Mammary epithelial cell (primary cell): ENCODE results near the gene OVOL3.

Experiments
- EZH2 ChIP-seq: IDR thresholded peaks from 2 replicates; pipeline ENCODE4 v1.6.1; 2012; ENCODE audit warnings: low read length, inconsistent platforms, borderline replicate concordance
- TF ChIP-seq, protein P1 (sequence below), 2 donors: IDR thresholded peaks in 1 of 2; conservative IDR thresholded peaks in 1 of 2; 2 replicates each; pipeline ENCODE4 v1.5.1; 2011 to 2012; ENCODE audit warnings: inconsistent platforms in 2 of 2, low read length in 2 of 2, mild to moderate bottlenecking in 2 of 2, control low read depth in 1 of 2, low read depth in 1 of 2; ENCODE audit not compliant: insufficient read depth in 1 of 2; ENCODE audit errors: extremely low read depth in 1 of 2

DNA sequence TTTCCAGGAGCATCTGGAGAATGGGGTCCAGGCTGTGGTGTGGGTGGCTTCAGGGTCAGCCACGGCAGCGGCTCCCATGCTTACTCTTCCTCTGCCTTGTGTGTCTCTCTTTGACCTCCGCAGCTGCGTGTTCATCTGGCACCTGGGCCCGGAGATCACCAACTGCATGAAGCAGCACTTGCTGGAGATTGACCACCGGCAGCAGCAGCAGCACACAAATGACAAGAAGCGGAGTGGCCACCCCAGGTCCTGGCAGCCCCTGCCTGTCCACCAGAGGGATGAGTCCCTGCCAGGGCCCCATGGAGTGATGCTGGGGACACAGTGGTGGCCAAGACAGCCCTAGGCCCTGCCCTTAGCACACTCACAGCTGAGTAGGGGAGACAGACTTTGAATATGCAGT lies 18.4 kb upstream of the OVOL3 start:
- TF ChIP-seq, protein P1, sequence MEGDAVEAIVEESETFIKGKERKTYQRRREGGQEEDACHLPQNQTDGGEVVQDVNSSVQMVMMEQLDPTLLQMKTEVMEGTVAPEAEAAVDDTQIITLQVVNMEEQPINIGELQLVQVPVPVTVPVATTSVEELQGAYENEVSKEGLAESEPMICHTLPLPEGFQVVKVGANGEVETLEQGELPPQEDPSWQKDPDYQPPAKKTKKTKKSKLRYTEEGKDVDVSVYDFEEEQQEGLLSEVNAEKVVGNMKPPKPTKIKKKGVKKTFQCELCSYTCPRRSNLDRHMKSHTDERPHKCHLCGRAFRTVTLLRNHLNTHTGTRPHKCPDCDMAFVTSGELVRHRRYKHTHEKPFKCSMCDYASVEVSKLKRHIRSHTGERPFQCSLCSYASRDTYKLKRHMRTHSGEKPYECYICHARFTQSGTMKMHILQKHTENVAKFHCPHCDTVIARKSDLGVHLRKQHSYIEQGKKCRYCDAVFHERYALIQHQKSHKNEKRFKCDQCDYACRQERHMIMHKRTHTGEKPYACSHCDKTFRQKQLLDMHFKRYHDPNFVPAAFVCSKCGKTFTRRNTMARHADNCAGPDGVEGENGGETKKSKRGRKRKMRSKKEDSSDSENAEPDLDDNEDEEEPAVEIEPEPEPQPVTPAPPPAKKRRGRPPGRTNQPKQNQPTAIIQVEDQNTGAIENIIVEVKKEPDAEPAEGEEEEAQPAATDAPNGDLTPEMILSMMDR (conservative IDR thresholded peaks at IDR 0.05 in 1 of 2, IDR thresholded peaks at IDR 0.05 in 1 of 2; ENCODE audit: extremely low read depth in 1 of 2, insufficient read depth in 1 of 2, low read depth in 1 of 2, low read length in 2 of 2): no peak
- no peak for TF ChIP-seq EZH2
